Upper lobe of left lung (tissue), 4 donors: Measurements from ENCODE around the gene SQSTM1.

Experiments used
- CTCF ChIP-seq, 6 experiments: fragments of 450-650 bp in 4 of 6; fragments of 200-600 bp in 2 of 6; sonication (generic) in 2 of 6; IDR thresholded peaks; one replicate each; pipeline ENCODE4 v1.5.1; 2016 to 2019; ENCODE audit warnings: antibody characterized with exemption in 6 of 6
- POLR2A ChIP-seq, 4 donors: fragments of 450-650 bp; IDR thresholded peaks; one replicate each; pipeline ENCODE4 v1.5.1; 2016 to 2017; ENCODE audit warnings: antibody characterized with exemption in 4 of 4, mild to moderate bottlenecking in 2 of 4
- POLR2AphosphoS5 ChIP-seq, 2 donors: sonication (generic); formaldehyde crosslinking; IDR thresholded peaks; one replicate each; pipeline ENCODE4 v1.5.1; 2017; ENCODE audit warnings: antibody characterized with exemption in 2 of 2

GRCh38 chr5:179792612-179793467 is 27.9 kb upstream of the SQSTM1 start:
- no peak for TF ChIP-seq CTCF (IDR thresholded peaks at IDR 0.05)
- TF ChIP-seq POLR2A (IDR thresholded peaks at IDR 0.05) = no peak
- no peak for TF ChIP-seq POLR2AphosphoS5 (IDR thresholded peaks at IDR 0.05)
